ENCODE data around the gene COG5. TPM values are rescaled to one million over a fixed set of nuclear protein-coding genes. Genes with fewer than 3 reads are reported as not detected.
A peak's percentile ranks its signal among the peaks of the same experiment; 100 is the strongest.

The COG5 gene
- total and polyA plus RNA-seq, 4 experiments from 2014 or later, result 39.3 to 87.8 (median 64.6) TPM

- H3K27ac Mint-ChIP-seq, result peak overlapping the region in 2 of 7 donors; percentile 1
- intact Hi-C loops (cut with micrococcal nuclease), result no loop called here
- Histone ChIP-seq H3K4me1 (ENCODE audit: insufficient read depth, low read length) (no peaks in the 10 kb centered on the region), H3K27me3 (ENCODE audit: insufficient read depth, low read length) (no peaks in the 10 kb centered on the region), H3K4me3 (ENCODE audit: low read length in 2 of 2) (no peak overlapping the region), H3K9me3 (ENCODE audit: control insufficient read depth in 1 of 2, low read length in 2 of 2) (no peaks in the 10 kb centered on the region), H3K36me3 (ENCODE audit: insufficient read depth, low read length) (no peaks in the 10 kb centered on the region), H3K27ac (ENCODE audit: low read depth, low read length) (no peak overlapping the region)
- POLR2A ChIA-PET (ENCODE audit: partially characterized antibody), result no interaction called here
- no peak overlapping the region for H3K4me3 Mint-ChIP-seq
- no peaks in the 10 kb centered on the region for H3K9me3 Mint-ChIP-seq
- peaks cover 22 to 32% of the 10 kb centered on the region in 2 donors for H3K36me3 Mint-ChIP-seq
- peaks cover 0 to 6% (median 2%) of the 10 kb centered on the region in 4 donors for H3K4me1 Mint-ChIP-seq
- H3K27me3 Mint-ChIP-seq, result no peaks in the 10 kb centered on the region
- DNase-seq, result no peak
- CTCF ChIA-PET (ENCODE audit: partially characterized antibody), result no interaction called here
Measured at GRCh38 chr7:107312418-107312817, 251.3 kb downstream of the COG5 start.

DNA sequence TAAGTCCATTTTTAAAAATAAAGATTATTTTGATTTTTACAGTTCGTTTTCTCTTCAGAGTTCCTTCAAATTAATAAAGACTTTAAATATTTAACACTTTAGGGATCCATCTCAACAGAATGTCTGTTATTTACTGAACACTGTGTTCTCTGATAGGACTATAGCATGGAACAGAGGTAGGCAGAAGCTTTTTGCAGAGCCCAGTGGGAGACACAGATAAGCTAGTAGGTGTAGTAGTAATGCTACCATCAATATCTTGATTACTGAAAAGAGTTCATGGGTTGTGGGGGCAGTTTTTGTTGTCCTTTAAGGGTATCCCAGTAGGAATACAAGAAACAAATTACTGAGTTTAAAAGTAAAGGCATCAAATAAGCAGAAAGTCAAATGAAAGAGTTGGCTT is 254.4 kb downstream of the COG5 start:
- no peak for DNase-seq
- Histone ChIP-seq H3K27ac (ENCODE audit: low read depth, low read length) (no peak overlapping the region), H3K4me1 (ENCODE audit: insufficient read depth, low read length) (no peaks in the 10 kb centered on the region), H3K9me3 (ENCODE audit: control insufficient read depth in 1 of 2, low read length in 2 of 2) (no peaks in the 10 kb centered on the region), H3K36me3 (ENCODE audit: insufficient read depth, low read length) (no peaks in the 10 kb centered on the region), H3K4me3 (ENCODE audit: low read length in 2 of 2) (no peak overlapping the region), H3K27me3 (ENCODE audit: insufficient read depth, low read length) (no peaks in the 10 kb centered on the region)
- no peak overlapping the region for H3K4me3 Mint-ChIP-seq
- peaks cover 0 to 10% (median 2%) of the 10 kb centered on the region in 4 donors for H3K4me1 Mint-ChIP-seq
- CTCF ChIA-PET (ENCODE audit: partially characterized antibody), result interaction anchor here (1.8 kb wide), 1 partner anchor 21 kb away, joined by 3 read pairs; no protein-coding TSS in a partner anchor
- POLR2A ChIA-PET (ENCODE audit: partially characterized antibody), result no interaction called here
- intact Hi-C loops (cut with micrococcal nuclease), result no loop called here
- peaks cover 18 to 39% of the 10 kb centered on the region in 2 donors for H3K36me3 Mint-ChIP-seq
- H3K27ac Mint-ChIP-seq, result no peak overlapping the region
- no peaks in the 10 kb centered on the region for H3K9me3 Mint-ChIP-seq
- H3K27me3 Mint-ChIP-seq, result no peaks in the 10 kb centered on the region

DNA sequence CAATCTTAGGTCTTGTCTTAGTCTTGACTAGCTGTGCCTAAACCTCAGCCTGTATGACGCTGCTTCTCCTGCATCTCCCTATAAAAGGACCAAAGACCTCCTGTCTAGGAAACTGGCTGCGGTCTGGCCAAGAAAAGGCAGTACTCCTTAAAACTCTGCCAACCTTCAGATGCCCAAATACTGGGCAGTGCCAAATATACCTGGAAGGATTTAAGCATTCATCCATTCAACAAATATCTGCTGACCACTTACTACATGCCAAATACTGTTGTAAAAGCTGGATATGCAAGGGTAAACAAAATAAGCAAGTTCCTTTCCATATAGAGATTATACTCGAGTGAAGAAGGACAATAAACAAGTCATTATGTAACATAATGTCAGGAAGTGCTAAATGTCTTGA is 259.1 kb downstream of the COG5 start:
- Mint-ChIP-seq H3K27ac (peak overlapping the region in 3 of 7 donors; percentile 7 to 57 (median 10)), H3K4me1 (peaks cover 0 to 10% (median 0%) of the 10 kb centered on the region in 4 donors), H3K4me3 (no peak overlapping the region), H3K27me3 (no peaks in the 10 kb centered on the region), H3K36me3 (peaks cover 8 to 20% of the 10 kb centered on the region in 2 donors), H3K9me3 (no peaks in the 10 kb centered on the region)
- Histone ChIP-seq H3K27ac (ENCODE audit: low read depth, low read length) (no peak overlapping the region), H3K27me3 (ENCODE audit: insufficient read depth, low read length) (no peaks in the 10 kb centered on the region), H3K4me1 (ENCODE audit: insufficient read depth, low read length) (no peaks in the 10 kb centered on the region), H3K4me3 (ENCODE audit: low read length in 2 of 2) (no peak overlapping the region), H3K36me3 (ENCODE audit: insufficient read depth, low read length) (no peaks in the 10 kb centered on the region), H3K9me3 (ENCODE audit: control insufficient read depth in 1 of 2, low read length in 2 of 2) (no peaks in the 10 kb centered on the region)
- intact Hi-C loops (cut with micrococcal nuclease), result no loop called here
- ChIA-PET POLR2A (ENCODE audit: partially characterized antibody) (no interaction called here), CTCF (ENCODE audit: partially characterized antibody) (no interaction called here)
- DNase-seq, result no peak

DNA sequence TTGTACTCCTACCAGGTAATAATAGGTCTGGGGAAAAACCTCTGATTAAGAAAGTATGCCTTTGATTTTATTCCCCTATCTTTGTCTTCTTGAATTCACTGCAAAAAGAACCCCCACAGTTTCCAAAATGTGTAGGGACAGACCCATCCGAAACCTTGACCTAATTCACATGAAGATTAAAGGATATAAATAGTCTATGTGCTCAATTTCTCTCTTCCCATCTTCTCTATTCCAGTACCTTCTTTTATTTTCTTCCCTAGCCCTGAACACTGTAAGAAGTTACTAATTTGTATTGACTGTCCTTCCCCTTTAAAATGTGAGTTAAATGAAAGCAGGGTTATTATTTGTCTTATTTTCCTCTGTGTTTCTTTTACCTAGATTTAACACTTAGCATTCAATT is 259.7 kb downstream of the COG5 start:
- Mint-ChIP-seq H3K9me3 (no peaks in the 10 kb centered on the region), H3K36me3 (peaks cover 9 to 20% of the 10 kb centered on the region in 2 donors), H3K27me3 (no peaks in the 10 kb centered on the region), H3K4me1 (peaks cover 0 to 10% (median 0%) of the 10 kb centered on the region in 4 donors), H3K4me3 (no peak overlapping the region), H3K27ac (no peak overlapping the region)
- DNase-seq, result no peak
- no peaks in the 10 kb centered on the region for H3K27me3 ChIP-seq (ENCODE audit: insufficient read depth, low read length)
- intact Hi-C loops (cut with micrococcal nuclease), result no loop called here
- no peaks in the 10 kb centered on the region for H3K4me1 ChIP-seq (ENCODE audit: insufficient read depth, low read length)
- CTCF ChIA-PET (ENCODE audit: partially characterized antibody), result no interaction called here
- H3K27ac ChIP-seq (ENCODE audit: low read depth, low read length), result no peak overlapping the region
- no peak overlapping the region for H3K4me3 ChIP-seq (ENCODE audit: low read length in 2 of 2)
- no peaks in the 10 kb centered on the region for H3K36me3 ChIP-seq (ENCODE audit: insufficient read depth, low read length)
- POLR2A ChIA-PET (ENCODE audit: partially characterized antibody), result no interaction called here
- H3K9me3 ChIP-seq (ENCODE audit: control insufficient read depth in 1 of 2, low read length in 2 of 2), result no peaks in the 10 kb centered on the region

DNA sequence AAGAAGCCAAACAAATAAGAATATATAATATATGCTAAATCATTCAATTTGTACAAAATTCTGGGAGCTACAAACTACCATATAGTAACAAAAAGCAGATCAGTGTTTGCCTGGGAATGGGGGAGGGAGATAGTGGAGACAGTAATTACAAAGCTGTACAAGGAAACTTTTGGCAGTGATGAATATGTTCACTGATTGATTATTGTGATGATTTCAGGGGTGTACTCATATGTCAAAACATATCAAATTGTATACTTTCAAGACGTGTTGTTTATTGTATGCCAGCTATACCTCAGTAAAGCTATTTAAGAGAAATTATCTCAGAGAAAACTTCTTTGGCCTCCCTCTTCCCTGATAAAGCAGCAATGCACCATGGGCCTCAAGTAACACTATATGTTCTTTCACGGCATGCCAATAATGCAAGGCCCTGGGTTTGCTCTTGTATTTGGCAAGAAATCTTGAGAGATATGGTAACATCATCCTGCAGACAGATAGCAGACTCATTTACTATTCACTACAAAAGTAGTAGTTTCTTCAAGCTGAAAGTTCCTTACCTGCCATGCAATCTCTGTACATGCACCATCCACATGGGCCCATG is 261.4 kb downstream of the COG5 start:
- Mint-ChIP-seq H3K27ac (no peak overlapping the region), H3K4me1 (peaks cover 0 to 10% (median 0%) of the 10 kb centered on the region in 4 donors), H3K9me3 (no peaks in the 10 kb centered on the region), H3K36me3 (peaks cover 13 to 24% of the 10 kb centered on the region in 2 donors), H3K27me3 (no peaks in the 10 kb centered on the region), H3K4me3 (no peak overlapping the region)
- intact Hi-C loops (cut with micrococcal nuclease), result no loop called here
- no peak for DNase-seq
- Histone ChIP-seq H3K9me3 (ENCODE audit: control insufficient read depth in 1 of 2, low read length in 2 of 2) (no peaks in the 10 kb centered on the region), H3K36me3 (ENCODE audit: insufficient read depth, low read length) (peaks cover 4% of the 10 kb centered on the region), H3K27ac (ENCODE audit: low read depth, low read length) (no peak overlapping the region), H3K27me3 (ENCODE audit: insufficient read depth, low read length) (no peaks in the 10 kb centered on the region), H3K4me3 (ENCODE audit: low read length in 2 of 2) (no peak overlapping the region), H3K4me1 (ENCODE audit: insufficient read depth, low read length) (no peaks in the 10 kb centered on the region)
- ChIA-PET CTCF (ENCODE audit: partially characterized antibody) (interaction anchor here (1.4 kb wide), 1 partner anchor 155 kb away, joined by 3 read pairs; no protein-coding TSS in a partner anchor), POLR2A (ENCODE audit: partially characterized antibody) (interaction anchor here (1.7 kb wide), 1 partner anchor 134 kb away, joined by 4 read pairs; the partner anchor contains the start of gene HBP1)

DNA sequence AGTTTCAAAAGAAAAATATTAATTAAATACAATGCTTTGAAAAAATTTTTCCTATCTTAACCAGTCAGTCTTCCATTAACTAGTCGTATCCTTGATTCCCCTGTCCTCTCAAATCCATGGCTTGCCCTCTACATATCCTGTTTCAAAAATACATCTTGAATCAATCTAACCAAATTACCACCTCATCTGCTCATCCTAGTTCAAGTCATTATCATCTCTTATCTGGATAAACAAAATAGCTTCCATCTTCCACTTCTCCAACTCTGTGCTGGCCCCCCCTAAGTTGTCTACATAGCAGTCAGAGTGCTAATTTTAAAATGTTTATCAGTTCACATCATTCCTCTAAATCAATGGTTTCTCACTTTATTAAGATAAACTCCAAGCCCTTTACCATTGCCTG is 269.5 kb downstream of the COG5 start:
- H3K36me3 Mint-ChIP-seq, result peaks cover 37 to 52% of the 10 kb centered on the region in 2 donors
- no peaks in the 10 kb centered on the region for H3K4me1 Mint-ChIP-seq
- Histone ChIP-seq H3K4me1 (ENCODE audit: insufficient read depth, low read length) (no peaks in the 10 kb centered on the region), H3K36me3 (ENCODE audit: insufficient read depth, low read length) (peaks cover 4% of the 10 kb centered on the region), H3K9me3 (ENCODE audit: control insufficient read depth in 1 of 2, low read length in 2 of 2) (no peaks in the 10 kb centered on the region), H3K4me3 (ENCODE audit: low read length in 2 of 2) (no peak overlapping the region), H3K27ac (ENCODE audit: low read depth, low read length) (no peak overlapping the region), H3K27me3 (ENCODE audit: insufficient read depth, low read length) (no peaks in the 10 kb centered on the region)
- no peak overlapping the region for H3K4me3 Mint-ChIP-seq
- H3K27ac Mint-ChIP-seq, result no peak overlapping the region
- no peaks in the 10 kb centered on the region for H3K27me3 Mint-ChIP-seq
- no peak for DNase-seq
- ChIA-PET POLR2A (ENCODE audit: partially characterized antibody) (no interaction called here), CTCF (ENCODE audit: partially characterized antibody) (no interaction called here)
- intact Hi-C loops (cut with micrococcal nuclease), result no loop called here
- H3K9me3 Mint-ChIP-seq, result peaks cover 0 to 3% (median 0%) of the 10 kb centered on the region in 8 donors

DNA sequence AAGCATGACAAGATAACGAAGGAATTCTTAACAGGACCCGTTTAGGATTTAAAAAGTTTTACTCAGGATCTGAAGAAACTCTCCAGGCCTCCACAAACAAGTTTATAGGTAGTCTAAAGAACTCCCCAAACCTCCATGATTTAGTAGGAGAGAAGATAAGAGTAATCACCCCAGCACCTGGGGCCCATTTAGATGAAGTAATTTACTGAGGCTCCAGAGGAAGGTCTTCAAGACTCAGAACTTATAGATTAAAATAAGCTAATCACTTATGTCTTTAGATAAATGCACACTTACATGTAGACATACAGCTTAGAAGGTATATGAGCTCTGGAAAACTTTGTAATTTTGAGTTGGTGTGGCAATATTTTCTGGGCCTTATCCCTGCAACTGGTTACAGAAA is 271.1 kb downstream of the COG5 start:
- H3K27ac ChIP-seq (ENCODE audit: low read depth, low read length), result no peak overlapping the region
- ChIA-PET POLR2A (ENCODE audit: partially characterized antibody) (no interaction called here), CTCF (ENCODE audit: partially characterized antibody) (no interaction called here)
- H3K27me3 ChIP-seq (ENCODE audit: insufficient read depth, low read length), result no peaks in the 10 kb centered on the region
- intact Hi-C loops (cut with micrococcal nuclease), result no loop called here
- Mint-ChIP-seq H3K27ac (peak overlapping the region in 1 of 7 donors; percentile 33), H3K27me3 (no peaks in the 10 kb centered on the region), H3K4me3 (no peak overlapping the region), H3K4me1 (no peaks in the 10 kb centered on the region), H3K9me3 (peaks cover 0 to 3% (median 0%) of the 10 kb centered on the region in 8 donors), H3K36me3 (peaks cover 36 to 56% of the 10 kb centered on the region in 2 donors)
- no peak for DNase-seq
- no peaks in the 10 kb centered on the region for H3K9me3 ChIP-seq (ENCODE audit: control insufficient read depth in 1 of 2, low read length in 2 of 2)
- no peaks in the 10 kb centered on the region for H3K4me1 ChIP-seq (ENCODE audit: insufficient read depth, low read length)
- peaks cover 3% of the 10 kb centered on the region for H3K36me3 ChIP-seq (ENCODE audit: insufficient read depth, low read length)
- H3K4me3 ChIP-seq (ENCODE audit: low read length in 2 of 2), result no peak overlapping the region
